Stimulated activated CD4-positive, alpha-beta T cell treated with anti-CD3 and anti-CD28 coated beads, Interleukin-4, amount 100 ng/mL, for 24 hours (primary cell): ENCODE measurements around the gene ZNF281.

Source experiments
- DNase-seq: peaks from one replicate; pipeline ENCODE4 v3.0.0-alpha.2; 2020

ZNF281 gene

GRCh38 chr1:200384818-200385390 lies 24.9 kb downstream of the ZNF281 start:
- DNase-seq: no peak

- DNase-seq: no peak
Observed at GRCh38 chr1:200381256-200381984, 28.4 kb downstream of the ZNF281 start.

GRCh38 chr1:200380589-200381021 lies 29.2 kb downstream of the ZNF281 start:
- DNase-seq: peak; percentile 9

GRCh38 chr1:200379940-200380588 lies 29.8 kb downstream of the ZNF281 start:
- no peak for DNase-seq

GRCh38 chr1:200379432-200379757 lies 30.4 kb downstream of the ZNF281 start:
- DNase-seq: no peak

GRCh38 chr1:200378096-200378495 lies 31.7 kb downstream of the ZNF281 start:
- DNase-seq: no peak

GRCh38 chr1:200376528-200376927 lies 33.3 kb downstream of the ZNF281 start:
- no peak for DNase-seq

GRCh38 chr1:200374569-200375295 lies 35.1 kb downstream of the ZNF281 start:
- DNase-seq: no peak

- no peak for DNase-seq
Observed at GRCh38 chr1:200373811-200374231, 36.0 kb downstream of the ZNF281 start.

- DNase-seq: no peak
Observed at GRCh38 chr1:200372885-200373181, 37.0 kb downstream of the ZNF281 start.

GRCh38 chr1:200372095-200372884 lies 37.5 kb downstream of the ZNF281 start:
- no peak for DNase-seq

GRCh38 chr1:200369706-200370105 lies 40.1 kb downstream of the ZNF281 start:
- no peak for DNase-seq

- DNase-seq: no peak
Observed at GRCh38 chr1:200369131-200369530, 40.7 kb downstream of the ZNF281 start.

GRCh38 chr1:200368556-200368955 lies 41.3 kb downstream of the ZNF281 start:
- no peak for DNase-seq

GRCh38 chr1:200367841-200368534 lies 41.8 kb downstream of the ZNF281 start:
- no peak for DNase-seq

- DNase-seq: no peak
Observed at GRCh38 chr1:200366577-200367253, 43.1 kb downstream of the ZNF281 start.

GRCh38 chr1:200365897-200366426 lies 43.9 kb downstream of the ZNF281 start:
- DNase-seq: no peak

- DNase-seq: no peak
Observed at GRCh38 chr1:200364831-200365230, 45.0 kb downstream of the ZNF281 start.

- no peak for DNase-seq
Observed at GRCh38 chr1:200364091-200364759, 45.6 kb downstream of the ZNF281 start.

GRCh38 chr1:200363264-200363933 lies 46.4 kb downstream of the ZNF281 start:
- DNase-seq: no peak
